ENCODE measurements around the gene AEBP1. TPM values are rescaled to one million over a fixed set of nuclear protein-coding genes. Genes with fewer than 3 reads are reported as not detected.

Gene AEBP1
- total and polyA plus RNA-seq, 9 of the 15 experiments (the other 6 are each of a cell fraction or from before 2014, with no cell fraction given), result 0.03 to 0.78 (median 0.30) TPM; not detected in 2

DNA sequence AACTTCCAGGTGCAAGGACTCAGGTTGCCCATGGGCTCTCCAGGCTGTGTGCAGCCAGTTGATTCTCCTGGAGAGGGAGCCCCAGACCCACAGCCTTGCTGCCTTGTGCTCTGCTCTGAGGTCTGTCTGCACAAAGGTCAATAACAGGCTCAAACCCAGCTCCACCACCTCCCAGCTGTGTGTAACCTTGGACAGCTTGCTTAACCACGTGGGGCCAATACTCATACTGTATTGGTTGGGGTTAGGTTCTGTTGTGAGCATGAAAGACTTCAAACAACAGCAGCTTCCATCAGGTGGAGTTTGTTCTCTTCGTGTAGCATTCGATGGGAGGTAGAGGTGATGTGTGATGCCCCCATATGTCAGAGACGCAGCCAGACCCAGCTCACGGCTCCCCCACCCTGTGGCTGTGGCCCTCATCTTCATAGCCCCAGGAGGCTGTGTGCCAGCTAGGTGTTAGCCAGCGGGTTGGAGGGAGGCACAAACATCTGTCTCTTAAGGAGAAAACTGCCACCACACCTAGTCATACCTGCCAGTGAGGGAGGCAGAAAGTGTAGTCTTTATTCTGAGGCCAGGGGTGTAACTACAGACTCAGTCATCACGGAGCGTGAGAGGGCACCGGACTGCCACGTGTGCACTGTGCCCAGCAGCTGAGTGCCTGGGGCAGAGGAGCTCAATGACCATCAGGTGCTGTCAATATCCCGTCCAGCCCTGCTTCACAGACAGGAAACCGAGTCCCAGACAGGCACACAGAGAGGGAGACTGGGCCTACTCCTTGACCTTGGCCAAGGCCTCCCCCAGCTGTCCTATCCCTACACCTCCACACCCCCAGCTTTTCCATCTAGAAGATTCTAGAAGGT is 27.3 kb downstream of the AEBP1 start (continued):
- TF ChIP-seq ZNF699 (CRISPR knock-in tag; IDR thresholded peaks at IDR 0.05; ENCODE audit: insufficient replicate concordance) (no peak), CREM (IDR thresholded peaks at IDR 0.05; ENCODE audit: low read depth) (peak; percentile 11; the same call in 1 of the 2 replicates), CHD2 (IDR thresholded peaks at IDR 0.05; ENCODE audit: low read depth, low read length) (no peak), FOXK2 (conservative IDR thresholded peaks at IDR 0.05 in 1 of 2, IDR thresholded peaks at IDR 0.05 in 1 of 2; ENCODE audit: low read depth in 2 of 2) (0 out of 4 replicates have a peak, but pooled peaks of 1 of the 2 experiments have one; percentile 16)
- TF ChIP-seq, protein P1, sequence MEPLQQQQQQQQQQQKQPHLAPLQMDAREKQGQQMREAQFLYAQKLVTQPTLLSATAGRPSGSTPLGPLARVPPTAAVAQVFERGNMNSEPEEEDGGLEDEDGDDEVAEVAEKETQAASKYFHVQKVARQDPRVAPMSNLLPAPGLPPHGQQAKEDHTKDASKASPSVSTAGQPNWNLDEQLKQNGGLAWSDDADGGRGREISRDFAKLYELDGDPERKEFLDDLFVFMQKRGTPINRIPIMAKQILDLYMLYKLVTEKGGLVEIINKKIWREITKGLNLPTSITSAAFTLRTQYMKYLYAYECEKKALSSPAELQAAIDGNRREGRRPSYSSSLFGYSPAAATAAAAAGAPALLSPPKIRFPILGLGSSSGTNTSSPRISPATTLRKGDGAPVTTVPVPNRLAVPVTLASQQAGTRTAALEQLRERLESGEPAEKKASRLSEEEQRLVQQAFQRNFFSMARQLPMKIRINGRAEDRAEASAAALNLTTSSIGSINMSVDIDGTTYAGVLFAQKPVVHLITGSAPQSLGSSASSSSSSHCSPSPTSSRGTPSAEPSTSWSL (CRISPR knock-in tag; IDR thresholded peaks at IDR 0.05; ENCODE audit: borderline replicate concordance), result no peak

DNA sequence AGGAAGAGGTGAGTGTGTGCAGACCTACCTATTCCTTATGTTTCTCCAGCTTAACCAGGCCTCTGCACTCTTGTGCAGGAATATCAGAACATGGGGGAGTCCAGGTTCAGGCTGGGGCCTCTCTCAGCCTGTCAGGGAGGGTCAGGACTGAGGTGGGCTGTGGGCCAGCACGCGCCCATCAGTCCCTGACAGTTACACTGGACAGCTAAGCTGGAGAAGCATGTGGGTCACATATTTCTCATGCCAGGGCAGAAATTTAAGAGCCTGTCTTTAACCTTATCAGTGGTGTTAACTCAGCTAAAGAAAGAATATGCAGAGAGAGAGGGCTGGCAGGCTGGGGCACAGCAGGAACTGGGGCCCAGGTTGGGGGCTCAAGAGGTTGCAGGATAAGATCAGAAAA is 27.9 kb downstream of the AEBP1 start:
- ATAC-seq (no peak), DNase-seq (ENCODE audit: extremely low read depth in 1 of 4, low spot score in 3 of 4) (no peak), FAIRE-seq (no peak)
- Histone ChIP-seq H3K79me2 (ENCODE audit: control insufficient read depth, insufficient read depth, low read length) (no peaks in the 10 kb centered on the region), H3K4me3 (no peak overlapping the region), H3K9me3 (replicated peaks; ENCODE audit: control insufficient read depth, insufficient read depth, low read depth, low read length) (no peaks in the 10 kb centered on the region), H3K36me3 (ENCODE audit: control insufficient read depth, insufficient read depth, low read length) (no peaks in the 10 kb centered on the region), H4K20me1 (replicated peaks; ENCODE audit: control insufficient read depth, insufficient read depth, low read length) (no peaks in the 10 kb centered on the region), H2AFZ (ENCODE audit: low read depth, low read length) (no peak overlapping the region), H3K27ac (ENCODE audit: extremely low read depth, low read depth, low read length) (no peak overlapping the region), H3K9me1 (ENCODE audit: control insufficient read depth, insufficient read depth, low read length) (no peaks in the 10 kb centered on the region), H3K4me1 (replicated peaks in 1 of 2; ENCODE audit: control insufficient read depth in 2 of 2, insufficient read depth in 2 of 2, low read length in 2 of 2) (0 out of 5 replicates have a peak, but pooled peaks cover 0 to 4% of the 10 kb centered on the region in 2 experiments), H3K9ac (ENCODE audit: insufficient read depth in 1 of 2, low read depth in 2 of 2, low read length in 2 of 2) (peak overlapping the region in 1 of 2 experiments; percentile 63; a peak in 1 of 4 replicates), H3K4me2 (ENCODE audit: insufficient read depth, low read length) (no peak overlapping the region), H3K27me3 (ENCODE audit: control insufficient read depth in 2 of 2, insufficient read depth in 2 of 2, low read length in 2 of 2) (no peaks in the 10 kb centered on the region)
- WGBS (ENCODE audit: insufficient coverage, low coverage, missing lambda C conversion rate), result 67% methylated on average over 2 of the region's 2 CpGs
- in situ Hi-C loops (cut with MboI), result no loop called here
- intact Hi-C loops (cut with micrococcal nuclease), result no loop called here
- POLR2A ChIA-PET, result interaction anchor here (1.2 to 1.3 kb wide), 2 partner anchors 10 to 15 kb away, joined by 5 read pairs; no protein-coding TSS in a partner anchor
- TF ChIP-seq ZBTB7A (IDR thresholded peaks at IDR 0.05; ENCODE audit: borderline replicate concordance, control insufficient read depth, low read depth, low read length) (no peak), ZNF561 (CRISPR knock-in tag; conservative IDR thresholded peaks at IDR 0.05) (no peak)
- TF ChIP-seq, protein P2, sequence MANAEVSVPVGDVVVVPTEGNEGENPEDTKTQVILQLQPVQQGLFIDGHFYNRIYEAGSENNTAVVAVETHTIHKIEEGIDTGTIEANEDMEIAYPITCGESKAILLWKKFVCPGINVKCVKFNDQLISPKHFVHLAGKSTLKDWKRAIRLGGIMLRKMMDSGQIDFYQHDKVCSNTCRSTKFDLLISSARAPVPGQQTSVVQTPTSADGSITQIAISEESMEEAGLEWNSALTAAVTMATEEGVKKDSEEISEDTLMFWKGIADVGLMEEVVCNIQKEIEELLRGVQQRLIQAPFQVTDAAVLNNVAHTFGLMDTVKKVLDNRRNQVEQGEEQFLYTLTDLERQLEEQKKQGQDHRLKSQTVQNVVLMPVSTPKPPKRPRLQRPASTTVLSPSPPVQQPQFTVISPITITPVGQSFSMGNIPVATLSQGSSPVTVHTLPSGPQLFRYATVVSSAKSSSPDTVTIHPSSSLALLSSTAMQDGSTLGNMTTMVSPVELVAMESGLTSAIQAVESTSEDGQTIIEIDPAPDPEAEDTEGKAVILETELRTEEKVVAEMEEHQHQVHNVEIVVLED (CRISPR knock-in tag; IDR thresholded peaks at IDR 0.05), result no peak
- no TSS peak for BruUV-seq (replicated peaks)
- CTCF ChIA-PET (ENCODE audit: low intra/inter-chr PET ratio), result interaction anchor here (0.6 to 1.3 kb wide), 2 partner anchors 64 to 70 kb away, joined by 3 to 4 read pairs; no protein-coding TSS in a partner anchor
